H9 (cell line): ENCODE measurements around the gene DNTT. TPM values are rescaled to one million over a fixed set of nuclear protein-coding genes. Genes with fewer than 3 reads are reported as not detected.

Source experiments
- DNase-seq: peaks from one replicate; pipeline ENCODE4 v3.0.0-alpha.2; 2017
- H2AFZ ChIP-seq: one replicate; pipeline ENCODE4 v1.6.1; 2013; ENCODE audit warnings: mild to moderate bottlenecking, low read length, control low read depth, moderate library complexity
- H2AK5ac ChIP-seq: 2 replicates; pipeline ENCODE4 v1.6.1; 2013; ENCODE audit warnings: low read length, control low read depth, mixed read lengths; ENCODE audit not compliant: insufficient read length
- H2BK120ac ChIP-seq: one replicate; pipeline ENCODE4 v1.6.1; 2013; ENCODE audit warnings: low read depth, mild to moderate bottlenecking, low read length, control low read depth, inconsistent platforms; ENCODE audit not compliant: poor library complexity, severe bottlenecking
- H2BK12ac ChIP-seq: 2 replicates; pipeline ENCODE4 v1.6.1; 2013; ENCODE audit warnings: low read length, control low read depth, mixed read lengths, low read depth; ENCODE audit not compliant: insufficient read length
- H2BK15ac ChIP-seq: 2 replicates; pipeline ENCODE4 v1.6.1; 2013; ENCODE audit warnings: low read depth, low read length, control low read depth
- H2BK20ac ChIP-seq: one replicate; pipeline ENCODE4 v1.6.1; 2013; ENCODE audit warnings: low read depth, mild to moderate bottlenecking, low read length, control low read depth, inconsistent platforms; ENCODE audit not compliant: poor library complexity, severe bottlenecking
- H2BK5ac ChIP-seq: 2 replicates; pipeline ENCODE4 v1.6.1; 2013; ENCODE audit warnings: low read length, control low read depth, mixed read lengths; ENCODE audit not compliant: insufficient read length
- H3K14ac ChIP-seq: 2 replicates; pipeline ENCODE4 v1.6.1; 2013; ENCODE audit warnings: low read length, control low read depth; ENCODE audit not compliant: insufficient read depth
- H3K18ac ChIP-seq: 2 replicates; pipeline ENCODE4 v1.6.1; 2013; ENCODE audit warnings: low read depth, mild to moderate bottlenecking, mixed read lengths, low read length, control low read depth; ENCODE audit not compliant: insufficient read length
- H3K23ac ChIP-seq: 2 replicates; pipeline ENCODE4 v1.6.1; 2013; ENCODE audit warnings: low read length, control low read depth, mixed read lengths, low read depth; ENCODE audit not compliant: insufficient read length
- H3K23me2 ChIP-seq: 2 replicates; pipeline ENCODE4 v1.6.1; 2013; ENCODE audit warnings: low read depth, mild to moderate bottlenecking, mixed read lengths, low read length, control low read depth; ENCODE audit not compliant: insufficient read length, poor library complexity, severe bottlenecking
- H3K27ac ChIP-seq: 2 replicates; pipeline ENCODE4 v1.5.1; 2013; ENCODE audit warnings: low read length, control low read depth, mixed read lengths, low read depth; ENCODE audit not compliant: insufficient read length
- H3K27me3 ChIP-seq: 2 replicates; pipeline ENCODE4 v1.6.1; 2013; ENCODE audit warnings: low read length, control low read depth, inconsistent platforms; ENCODE audit not compliant: insufficient read depth
- H3K4ac ChIP-seq: 2 replicates; pipeline ENCODE4 v1.6.1; 2013; ENCODE audit warnings: low read depth, mild to moderate bottlenecking, control low read depth, inconsistent platforms, low read length, moderate library complexity
- H3K4me1 ChIP-seq: 2 replicates; pipeline ENCODE4 v1.6.1; 2013; ENCODE audit warnings: low read length, control low read depth, inconsistent platforms; ENCODE audit not compliant: insufficient read depth
- H3K4me2 ChIP-seq: 2 replicates; pipeline ENCODE4 v1.6.1; 2013; ENCODE audit warnings: low read length, control low read depth, mixed read lengths; ENCODE audit not compliant: insufficient read length, insufficient read depth
- H3K56ac ChIP-seq: 2 replicates; pipeline ENCODE4 v1.6.1; 2013; ENCODE audit warnings: low read depth, mild to moderate bottlenecking, mixed read lengths, low read length, control low read depth; ENCODE audit not compliant: insufficient read length
- H3K79me1 ChIP-seq: 2 replicates; pipeline ENCODE4 v1.6.1; 2013; ENCODE audit warnings: low read depth, mild to moderate bottlenecking, moderate library complexity, low read length, control low read depth, inconsistent platforms; ENCODE audit not compliant: insufficient read depth, poor library complexity, severe bottlenecking
- H3K79me2 ChIP-seq: 2 replicates; pipeline ENCODE4 v1.6.1; 2013; ENCODE audit warnings: low read length, control low read depth, inconsistent platforms; ENCODE audit not compliant: insufficient read depth
- H3K9ac ChIP-seq: 2 replicates; pipeline ENCODE4 v1.6.1; 2013; ENCODE audit warnings: low read length, control low read depth, mixed read lengths; ENCODE audit not compliant: insufficient read length; ENCODE audit errors: extremely low read depth
- H3K9me3 ChIP-seq: one replicate; pipeline ENCODE4 v1.6.1; 2013; ENCODE audit warnings: low read depth, low read length, inconsistent platforms; ENCODE audit not compliant: control insufficient read depth
- H3T11ph ChIP-seq: one replicate; pipeline ENCODE4 v1.6.1; 2013; ENCODE audit warnings: mild to moderate bottlenecking, low read length, control low read depth, inconsistent platforms
- H4K20me1 ChIP-seq: one replicate; pipeline ENCODE4 v1.6.1; 2013; ENCODE audit not compliant: control insufficient read depth, insufficient read length, insufficient read depth
- H4K5ac ChIP-seq: 2 replicates; pipeline ENCODE4 v1.6.1; 2013; ENCODE audit warnings: low read depth, mild to moderate bottlenecking, mixed read lengths, low read length, control low read depth; ENCODE audit not compliant: insufficient read length
- H4K8ac ChIP-seq: replicated peaks from 2 replicates; pipeline ENCODE4 v1.6.1; 2013; ENCODE audit warnings: low read length, control low read depth, mixed read lengths, low read depth; ENCODE audit not compliant: insufficient read length
- H4K91ac ChIP-seq: 2 replicates; pipeline ENCODE4 v1.6.1; 2013; ENCODE audit warnings: low read depth, mild to moderate bottlenecking, moderate library complexity, mixed read lengths, low read length, control low read depth; ENCODE audit not compliant: insufficient read length
- H3K27ac Mint-ChIP-seq, 3 experiments: 2 replicates in 2 of 3; 3 replicates in 1 of 3; pipeline ENCODE4 v1.8.0; 2020 to 2021; ENCODE audit warnings: mixed read lengths in 3 of 3, mild to moderate bottlenecking in 1 of 3, moderate library complexity in 1 of 3
- H3K27me3 Mint-ChIP-seq: 2 replicates; pipeline ENCODE4 v1.8.0; 2021; ENCODE audit warnings: low read depth, mild to moderate bottlenecking, moderate library complexity, mixed read lengths
- H3K36me3 Mint-ChIP-seq, 3 experiments: 2 replicates in 2 of 3; 3 replicates in 1 of 3; pipeline ENCODE4 v1.8.0; 2020 to 2021; ENCODE audit warnings: low read depth in 3 of 3, mixed read lengths in 3 of 3; ENCODE audit not compliant: insufficient read depth in 1 of 3
- H3K4me1 Mint-ChIP-seq, 2 experiments: 2 replicates each; pipeline ENCODE4 v1.8.0; 2020; ENCODE audit warnings: mixed read lengths in 2 of 2
- H3K4me3 Mint-ChIP-seq, 2 experiments: 2 replicates in 1 of 2; 3 replicates in 1 of 2; pipeline ENCODE4 v1.8.0; 2020 to 2021; ENCODE audit warnings: mild to moderate bottlenecking in 2 of 2, mixed read lengths in 2 of 2, moderate library complexity in 1 of 2
- H3K9me3 Mint-ChIP-seq, 2 experiments: 2 replicates in 1 of 2; 3 replicates in 1 of 2; pipeline ENCODE4 v1.8.0; 2020; ENCODE audit warnings: mild to moderate bottlenecking in 2 of 2, mixed read lengths in 2 of 2, moderate library complexity in 1 of 2
- CTCF ChIP-seq: fragments of 200-600 bp; sonication (generic); conservative IDR thresholded peaks from 3 replicates; pipeline ENCODE4 v1.8.0; 2021; ENCODE audit warnings: antibody characterized with exemption, mild to moderate bottlenecking
- WGBS: extraction: QIAGEN DNeasy Blood & Tissue Kit; methylation state at CpG from one replicate; pipeline ENCODE4 v1.1.7; 2013; ENCODE audit warnings: missing lambda C conversion rate, low lambda C conversion rate, mixed read lengths; ENCODE audit not compliant: insufficient read length; ENCODE audit errors: extremely low coverage; 5-methylcytosine and 5-hydroxymethylcytosine counted together
- total RNA-seq: library from RNA; stranded (reverse); gene quantifications from 2 replicates; pipeline ENCODE4 v1.2.1, GENCODE V29; 2021

The DNTT gene
- total RNA-seq, 1 experiment from 2014 or later: not detected

GRCh38 chr10:96359616-96360015, 55.4 kb downstream of the DNTT start:
- Histone ChIP-seq H3K23me2 (no peaks in the 10 kb centered on the region), H2BK5ac (no peak overlapping the region), H2BK12ac (no peak overlapping the region), H3T11ph (no peak overlapping the region), H2BK15ac (no peak overlapping the region), H4K20me1 (no peaks in the 10 kb centered on the region), H3K79me2 (no peaks in the 10 kb centered on the region), H3K27ac (no peak overlapping the region), H3K9me3 (no peaks in the 10 kb centered on the region), H2AFZ (no peak overlapping the region), H3K79me1 (no peaks in the 10 kb centered on the region), H3K14ac (no peak overlapping the region), H4K5ac (no peak overlapping the region), H4K91ac (no peak overlapping the region), H3K4me1 (no peaks in the 10 kb centered on the region), H3K27me3 (no peaks in the 10 kb centered on the region; the same call in 1 of the 2 replicates), H3K4ac (no peak overlapping the region), H4K8ac (no peak overlapping the region), H3K9ac (no peak overlapping the region), H3K56ac (no peak overlapping the region), H3K23ac (no peak overlapping the region), H3K4me2 (no peak overlapping the region), H2BK20ac (no peak overlapping the region), H2BK120ac (no peak overlapping the region), H3K18ac (no peak overlapping the region), H2AK5ac (no peak overlapping the region)
- Mint-ChIP-seq H3K4me1 (peaks cover 0 to 3% of the 10 kb centered on the region in 2 experiments; a peak in 2 of 4 replicates), H3K27ac (no peak overlapping the region), H3K27me3 (peaks cover 8% of the 10 kb centered on the region), H3K9me3 (no peaks in the 10 kb centered on the region), H3K36me3 (no peaks in the 10 kb centered on the region), H3K4me3 (no peak overlapping the region)
- no peak for DNase-seq
- TF ChIP-seq CTCF: no peak
- no CpG with 5 or more reads among the region's 6 CpGs for WGBS
